ENCODE results near the gene TPST2.

Gene TPST2

GRCh38 chr22:26525946-26526564, 63.9 kb downstream of the TPST2 start:
- Histone ChIP-seq H2BK120ac (ENCODE audit: insufficient read depth, low read length, poor library complexity) (no peak overlapping the region), H2BK5ac (ENCODE audit: low read depth, low read length, poor library complexity) (no peak overlapping the region), H3K36me3 (ENCODE audit: control insufficient read depth in 1 of 2, insufficient read depth in 2 of 2, low read length in 2 of 2) (peaks cover 10 to 16% of the 10 kb centered on the region in 2 experiments), H3K27me3 (ENCODE audit: insufficient read depth, low read length) (no peaks in the 10 kb centered on the region), H3K9ac (ENCODE audit: low read length) (no peak overlapping the region), H3K27ac (ENCODE audit: low read depth, low read length) (no peak overlapping the region), H4K91ac (ENCODE audit: low read depth, low read length) (no peak overlapping the region), H2AK5ac (ENCODE audit: low read length) (no peak overlapping the region), H2BK12ac (ENCODE audit: low read length) (no peak overlapping the region), H3K4me1 (ENCODE audit: control insufficient read depth in 1 of 2, insufficient read depth in 2 of 2, low read length in 2 of 2) (no peaks in the 10 kb centered on the region), H3K14ac (ENCODE audit: low read length) (no peak overlapping the region), H3K79me2 (ENCODE audit: control insufficient read depth, insufficient read depth, low read length, poor library complexity) (no peaks in the 10 kb centered on the region), H3K18ac (ENCODE audit: low read length) (no peak overlapping the region), H3K23ac (ENCODE audit: low read length) (no peak overlapping the region), H2AFZ (ENCODE audit: insufficient read depth, low read length, poor library complexity) (no peak overlapping the region), H3K4me3 (ENCODE audit: low read depth, low read length) (no peak overlapping the region), H4K12ac (ENCODE audit: low read depth, low read length) (no peak overlapping the region), H4K8ac (ENCODE audit: low read depth, low read length) (no peak overlapping the region), H3K4me2 (ENCODE audit: low read length) (no peak overlapping the region), H3K79me1 (ENCODE audit: low read length) (no peaks in the 10 kb centered on the region), H3K4ac (ENCODE audit: low read depth, low read length) (no peak overlapping the region), H3K9me3 (ENCODE audit: insufficient read depth, low read depth, low read length) (no peaks in the 10 kb centered on the region)
- no CpG with 5 or more reads among the region's 7 CpGs for WGBS (ENCODE audit: extremely low coverage, insufficient coverage, insufficient read length)
- DNase-seq, result no peak

- WGBS (ENCODE audit: extremely low coverage, insufficient coverage, insufficient read length), result no CpG with 5 or more reads among the region's 4 CpGs
Observed at GRCh38 chr22:26524870-26525269, 65.1 kb downstream of the TPST2 start.

GRCh38 chr22:26522592-26522991, 67.3 kb downstream of the TPST2 start:
- Histone ChIP-seq H3K27me3 (ENCODE audit: insufficient read depth, low read length) (no peaks in the 10 kb centered on the region), H4K8ac (ENCODE audit: low read depth, low read length) (no peak overlapping the region), H3K18ac (ENCODE audit: low read length) (no peak overlapping the region), H3K4ac (ENCODE audit: low read depth, low read length) (no peak overlapping the region), H3K79me2 (ENCODE audit: control insufficient read depth, insufficient read depth, low read length, poor library complexity) (no peaks in the 10 kb centered on the region), H3K79me1 (ENCODE audit: low read length) (no peaks in the 10 kb centered on the region), H3K27ac (ENCODE audit: low read depth, low read length) (no peak overlapping the region), H3K23ac (ENCODE audit: low read length) (no peak overlapping the region), H3K4me2 (ENCODE audit: low read length) (no peak overlapping the region), H2BK5ac (ENCODE audit: low read depth, low read length, poor library complexity) (no peak overlapping the region), H2BK120ac (ENCODE audit: insufficient read depth, low read length, poor library complexity) (no peak overlapping the region), H4K12ac (ENCODE audit: low read depth, low read length) (no peak overlapping the region), H3K9ac (ENCODE audit: low read length) (no peak overlapping the region), H3K14ac (ENCODE audit: low read length) (no peak overlapping the region), H4K91ac (ENCODE audit: low read depth, low read length) (no peak overlapping the region), H3K4me1 (ENCODE audit: control insufficient read depth in 1 of 2, insufficient read depth in 2 of 2, low read length in 2 of 2) (no peaks in the 10 kb centered on the region), H2AK5ac (ENCODE audit: low read length) (no peak overlapping the region), H3K4me3 (ENCODE audit: low read depth, low read length) (no peak overlapping the region), H2BK12ac (ENCODE audit: low read length) (no peak overlapping the region), H3K36me3 (ENCODE audit: control insufficient read depth in 1 of 2, insufficient read depth in 2 of 2, low read length in 2 of 2) (peaks cover 2 to 7% of the 10 kb centered on the region in 2 experiments), H3K9me3 (ENCODE audit: insufficient read depth, low read depth, low read length) (no peaks in the 10 kb centered on the region), H2AFZ (ENCODE audit: insufficient read depth, low read length, poor library complexity) (no peak overlapping the region)
- DNase-seq, result no peak
- WGBS (ENCODE audit: extremely low coverage, insufficient coverage, insufficient read length), result no CpG with 5 or more reads among the region's 4 CpGs

More at GRCh38 chr22:26524870-26525269, 65.1 kb downstream of the TPST2 start:
- H3K4me3 ChIP-seq (ENCODE audit: low read depth, low read length), result no peak overlapping the region
- H3K23ac ChIP-seq (ENCODE audit: low read length), result no peak overlapping the region
- H3K79me2 ChIP-seq (ENCODE audit: control insufficient read depth, insufficient read depth, low read length, poor library complexity), result no peaks in the 10 kb centered on the region
- no peak overlapping the region for H4K8ac ChIP-seq (ENCODE audit: low read depth, low read length)
- H2AFZ ChIP-seq (ENCODE audit: insufficient read depth, low read length, poor library complexity), result no peak overlapping the region
- no peak overlapping the region for H3K18ac ChIP-seq (ENCODE audit: low read length)
- no peaks in the 10 kb centered on the region for H3K4me1 ChIP-seq (ENCODE audit: control insufficient read depth in 1 of 2, insufficient read depth in 2 of 2, low read length in 2 of 2)
- H3K4ac ChIP-seq (ENCODE audit: low read depth, low read length), result no peak overlapping the region
- H4K91ac ChIP-seq (ENCODE audit: low read depth, low read length), result no peak overlapping the region
- no peak overlapping the region for H2BK120ac ChIP-seq (ENCODE audit: insufficient read depth, low read length, poor library complexity)
- no peak for DNase-seq
- no peak overlapping the region for H3K4me2 ChIP-seq (ENCODE audit: low read length)
- H2AK5ac ChIP-seq (ENCODE audit: low read length), result no peak overlapping the region
- no peaks in the 10 kb centered on the region for H3K79me1 ChIP-seq (ENCODE audit: low read length)
- no peak overlapping the region for H3K27ac ChIP-seq (ENCODE audit: low read depth, low read length)
- H3K36me3 ChIP-seq (ENCODE audit: control insufficient read depth in 1 of 2, insufficient read depth in 2 of 2, low read length in 2 of 2), result peaks cover 10 to 13% of the 10 kb centered on the region in 2 experiments
- no peak overlapping the region for H2BK12ac ChIP-seq (ENCODE audit: low read length)
- H3K9ac ChIP-seq (ENCODE audit: low read length), result no peak overlapping the region
- no peak overlapping the region for H2BK5ac ChIP-seq (ENCODE audit: low read depth, low read length, poor library complexity)
- no peaks in the 10 kb centered on the region for H3K9me3 ChIP-seq (ENCODE audit: insufficient read depth, low read depth, low read length)
- no peak overlapping the region for H3K14ac ChIP-seq (ENCODE audit: low read length)
- H4K12ac ChIP-seq (ENCODE audit: low read depth, low read length), result no peak overlapping the region
- no peaks in the 10 kb centered on the region for H3K27me3 ChIP-seq (ENCODE audit: insufficient read depth, low read length)

- H3K27ac ChIP-seq (ENCODE audit: low read depth, low read length), result no peak overlapping the region
- H3K9me3 ChIP-seq (ENCODE audit: insufficient read depth, low read depth, low read length), result no peaks in the 10 kb centered on the region
- H4K91ac ChIP-seq (ENCODE audit: low read depth, low read length), result no peak overlapping the region
- H3K23ac ChIP-seq (ENCODE audit: low read length), result no peak overlapping the region
- peaks cover 0 to 4% of the 10 kb centered on the region in 2 experiments for H3K36me3 ChIP-seq (ENCODE audit: control insufficient read depth in 1 of 2, insufficient read depth in 2 of 2, low read length in 2 of 2)
- no peak overlapping the region for H3K4ac ChIP-seq (ENCODE audit: low read depth, low read length)
- no peak overlapping the region for H3K4me3 ChIP-seq (ENCODE audit: low read depth, low read length)
- H2BK120ac ChIP-seq (ENCODE audit: insufficient read depth, low read length, poor library complexity), result no peak overlapping the region
- no peak overlapping the region for H2AK5ac ChIP-seq (ENCODE audit: low read length)
- no CpG with 5 or more reads among the region's 2 CpGs for WGBS (ENCODE audit: extremely low coverage, insufficient coverage, insufficient read length)
- no peaks in the 10 kb centered on the region for H3K4me1 ChIP-seq (ENCODE audit: control insufficient read depth in 1 of 2, insufficient read depth in 2 of 2, low read length in 2 of 2)
- no peak for DNase-seq
- no peak overlapping the region for H4K8ac ChIP-seq (ENCODE audit: low read depth, low read length)
- H3K18ac ChIP-seq (ENCODE audit: low read length), result no peak overlapping the region
- no peaks in the 10 kb centered on the region for H3K27me3 ChIP-seq (ENCODE audit: insufficient read depth, low read length)
- no peaks in the 10 kb centered on the region for H3K79me1 ChIP-seq (ENCODE audit: low read length)
- H2BK5ac ChIP-seq (ENCODE audit: low read depth, low read length, poor library complexity), result no peak overlapping the region
- no peak overlapping the region for H3K4me2 ChIP-seq (ENCODE audit: low read length)
- H2AFZ ChIP-seq (ENCODE audit: insufficient read depth, low read length, poor library complexity), result no peak overlapping the region
- no peaks in the 10 kb centered on the region for H3K79me2 ChIP-seq (ENCODE audit: control insufficient read depth, insufficient read depth, low read length, poor library complexity)
- no peak overlapping the region for H3K14ac ChIP-seq (ENCODE audit: low read length)
- no peak overlapping the region for H3K9ac ChIP-seq (ENCODE audit: low read length)
- H4K12ac ChIP-seq (ENCODE audit: low read depth, low read length), result no peak overlapping the region
- no peak overlapping the region for H2BK12ac ChIP-seq (ENCODE audit: low read length)
Observed at GRCh38 chr22:26522012-26522411, 67.9 kb downstream of the TPST2 start.

Measured in trophoblast cell (in vitro differentiated cells and primary cell).